A673 (cell line): ENCODE results near the gene MEIG1.

Experiments
- EZH2 ChIP-seq: fragments of 200-600 bp; sonication (generic); IDR thresholded peaks from 2 replicates; pipeline ENCODE4 v1.6.1; 2017; ENCODE audit warnings: borderline replicate concordance, low read depth, mild to moderate bottlenecking, mixed read lengths, antibody characterized with exemption, low read length; ENCODE audit not compliant: poor library complexity, severe bottlenecking
- TF ChIP-seq, protein P1 (sequence below): fragments of 300-800, 200-600 bp; sonication (generic); conservative IDR thresholded peaks from 2 replicates; pipeline ENCODE4 v1.5.1; 2017; ENCODE audit warnings: low read depth, mild to moderate bottlenecking, antibody characterized with exemption, low read length, moderate library complexity, mixed read lengths

DNA sequence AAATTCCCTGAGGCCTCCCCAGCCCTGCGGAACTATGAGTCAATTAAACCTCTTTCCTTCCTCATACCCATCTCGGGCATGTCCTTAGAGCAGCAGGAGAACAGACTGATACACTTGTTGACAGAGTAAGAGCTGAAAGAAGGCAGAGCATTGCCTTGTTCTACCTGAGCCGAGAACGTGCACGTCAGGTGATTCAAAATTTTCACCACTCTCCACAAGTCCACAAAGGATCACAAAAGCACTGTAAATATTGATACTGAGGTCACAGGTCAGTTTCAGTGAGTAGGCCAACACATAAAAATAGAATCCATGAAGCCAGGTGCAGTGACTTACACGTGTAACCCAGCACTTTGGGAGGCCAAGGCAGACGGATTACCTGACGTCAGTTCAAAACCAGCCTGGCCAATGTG, 33.1 kb upstream of the MEIG1 start:
- TF ChIP-seq, protein P1, sequence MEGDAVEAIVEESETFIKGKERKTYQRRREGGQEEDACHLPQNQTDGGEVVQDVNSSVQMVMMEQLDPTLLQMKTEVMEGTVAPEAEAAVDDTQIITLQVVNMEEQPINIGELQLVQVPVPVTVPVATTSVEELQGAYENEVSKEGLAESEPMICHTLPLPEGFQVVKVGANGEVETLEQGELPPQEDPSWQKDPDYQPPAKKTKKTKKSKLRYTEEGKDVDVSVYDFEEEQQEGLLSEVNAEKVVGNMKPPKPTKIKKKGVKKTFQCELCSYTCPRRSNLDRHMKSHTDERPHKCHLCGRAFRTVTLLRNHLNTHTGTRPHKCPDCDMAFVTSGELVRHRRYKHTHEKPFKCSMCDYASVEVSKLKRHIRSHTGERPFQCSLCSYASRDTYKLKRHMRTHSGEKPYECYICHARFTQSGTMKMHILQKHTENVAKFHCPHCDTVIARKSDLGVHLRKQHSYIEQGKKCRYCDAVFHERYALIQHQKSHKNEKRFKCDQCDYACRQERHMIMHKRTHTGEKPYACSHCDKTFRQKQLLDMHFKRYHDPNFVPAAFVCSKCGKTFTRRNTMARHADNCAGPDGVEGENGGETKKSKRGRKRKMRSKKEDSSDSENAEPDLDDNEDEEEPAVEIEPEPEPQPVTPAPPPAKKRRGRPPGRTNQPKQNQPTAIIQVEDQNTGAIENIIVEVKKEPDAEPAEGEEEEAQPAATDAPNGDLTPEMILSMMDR, result no peak
- no peak for TF ChIP-seq EZH2
